GM18502 (cell line): ENCODE data around the gene WFDC1.

Source experiments
- ATAC-seq: cut with Tn5 transposase; IDR thresholded peaks from one replicate; pipeline ENCODE4 v1.9.1; 2021; ENCODE audit warnings: mild to moderate bottlenecking; ENCODE audit not compliant: unreplicated experiment, poor library complexity

The WFDC1 gene

DNA sequence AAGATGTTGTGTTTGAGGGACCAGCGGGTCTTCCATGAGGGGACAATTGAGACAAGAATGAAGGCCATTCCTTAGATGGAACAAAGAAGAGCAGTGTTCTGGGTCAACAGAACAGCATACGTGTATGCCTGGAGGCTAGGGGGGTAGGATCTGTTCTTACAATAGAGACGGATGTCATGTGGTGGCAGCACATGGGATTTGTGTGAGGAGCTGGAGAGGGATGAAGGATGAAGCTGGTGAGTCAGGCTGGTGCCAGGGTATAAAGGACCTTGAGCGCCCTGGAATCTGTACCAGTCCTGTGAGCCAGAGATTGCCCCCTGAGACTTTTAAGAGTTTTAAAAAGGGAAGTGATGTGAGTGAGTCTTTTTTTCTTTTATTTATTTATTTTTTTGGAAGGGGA is 22.8 kb upstream of the WFDC1 start:
- no peak for ATAC-seq

DNA sequence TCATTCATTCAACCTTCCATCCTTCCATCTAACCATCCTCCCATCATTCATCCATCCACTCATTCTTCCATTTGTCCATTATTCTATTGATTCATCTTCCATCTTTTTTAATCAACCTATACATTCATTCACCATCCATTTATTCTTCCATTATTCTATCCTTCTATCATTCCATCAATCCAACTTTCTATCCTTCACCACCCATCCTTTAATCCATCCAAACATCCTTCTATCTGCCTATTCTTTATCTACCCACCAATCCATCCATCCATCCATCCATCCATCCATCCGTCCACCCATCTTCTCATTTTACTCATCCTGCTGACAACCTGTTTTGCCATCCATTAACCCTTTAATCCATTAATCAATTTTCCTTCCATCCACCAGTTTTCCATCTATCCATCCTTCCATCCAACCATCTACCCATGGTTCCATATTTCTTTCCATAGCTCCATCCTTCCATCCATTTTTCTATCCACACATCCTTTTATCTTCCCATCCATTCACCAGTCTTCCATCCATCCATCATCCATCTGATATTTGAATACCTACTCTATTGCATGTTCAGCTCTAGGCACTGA is 21.8 kb upstream of the WFDC1 start:
- ATAC-seq, result no peak

DNA sequence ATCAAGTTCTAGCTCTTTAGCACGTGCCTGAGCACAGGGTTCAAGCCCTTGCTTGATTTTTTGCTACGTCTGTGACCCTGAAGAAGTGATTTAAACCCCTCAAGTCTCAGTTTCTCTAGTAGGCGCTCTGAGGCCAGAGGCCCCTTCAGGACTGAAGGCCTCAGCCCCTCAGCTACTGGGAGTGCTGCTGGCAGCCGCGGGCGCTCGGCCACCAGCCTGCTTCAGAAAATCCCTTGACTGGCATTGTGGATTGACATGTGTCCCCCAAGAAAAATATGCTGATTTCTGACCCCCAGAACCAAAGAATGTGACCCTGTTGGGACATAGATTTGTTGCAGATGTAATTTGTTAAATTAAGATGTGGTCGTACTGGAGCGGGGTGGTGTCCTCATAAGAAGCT is 20.2 kb upstream of the WFDC1 start:
- ATAC-seq, result no peak

DNA sequence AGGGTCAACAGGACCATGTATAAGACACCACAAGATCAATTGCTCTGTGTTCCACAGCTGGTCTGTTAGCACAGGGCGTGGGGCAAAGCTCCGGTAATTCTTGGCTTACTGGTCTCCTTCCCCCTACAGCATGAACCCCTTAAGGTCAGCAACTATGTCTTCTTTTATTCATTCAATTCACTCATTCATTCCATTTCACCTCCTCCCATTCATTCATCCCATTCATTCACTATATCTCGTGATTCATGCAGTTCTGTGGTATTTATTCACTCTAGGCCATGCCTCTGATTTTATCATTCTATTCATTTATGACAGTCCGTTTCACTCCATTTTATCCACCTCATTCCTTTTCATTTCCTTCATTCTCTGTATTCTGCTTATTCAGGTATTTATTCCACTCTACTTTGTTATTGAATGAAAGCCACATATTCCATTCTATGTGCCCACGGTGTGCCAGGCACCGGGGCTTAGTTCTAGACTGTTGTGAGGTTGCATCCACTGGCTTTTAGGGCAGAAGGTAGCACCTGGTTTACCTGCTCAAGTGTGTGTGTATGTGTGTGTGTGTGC is 19.0 kb upstream of the WFDC1 start:
- ATAC-seq, result no peak

- no peak for ATAC-seq
These were observed 17.3 kb upstream of the WFDC1 start for GRCh38 chr16:84277244-84277823.

- ATAC-seq, result no peak
These were observed 16.3 kb upstream of the WFDC1 start for GRCh38 chr16:84278333-84278732.

GRCh38 chr16:84278968-84279367 is 15.7 kb upstream of the WFDC1 start:
- no peak for ATAC-seq

DNA sequence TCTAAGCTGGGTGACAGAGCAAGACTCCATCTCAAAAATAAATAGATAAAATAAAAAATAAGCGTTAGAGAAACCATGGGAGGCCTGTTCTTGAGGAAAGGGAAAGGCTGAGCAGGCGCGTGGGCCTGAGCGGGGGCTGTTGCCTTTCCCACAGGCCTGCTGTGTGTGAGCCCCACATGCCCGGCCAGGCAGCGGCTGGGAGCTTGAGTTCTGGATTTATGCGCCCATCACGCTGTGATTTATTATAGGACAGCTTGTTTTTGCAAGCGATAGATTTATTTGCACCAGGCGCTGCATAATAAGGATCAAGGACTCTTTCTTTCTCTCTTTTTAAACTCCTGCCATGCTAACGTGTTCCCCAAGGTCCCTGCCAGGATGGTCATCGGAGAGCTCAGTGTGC is 14.8 kb upstream of the WFDC1 start:
- no peak for ATAC-seq

DNA sequence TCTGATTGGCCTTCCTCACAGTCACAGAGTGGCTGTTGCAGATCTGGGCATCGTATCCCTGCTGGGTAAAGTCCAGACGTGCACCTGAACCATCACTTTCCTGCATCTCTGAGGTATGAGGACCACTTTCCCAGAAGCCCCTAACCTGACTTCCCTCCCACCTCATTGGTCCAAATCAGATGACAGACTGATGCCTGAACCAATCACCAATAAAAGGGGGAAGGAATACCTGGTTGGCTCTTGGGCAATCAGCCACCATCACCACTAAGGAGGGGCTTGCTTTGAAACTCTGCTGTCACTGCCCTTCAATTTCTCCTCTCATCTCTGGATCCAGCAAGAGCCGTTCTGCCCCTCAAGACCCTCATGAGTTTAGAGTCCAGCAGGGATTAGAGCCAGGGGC is 13.6 kb upstream of the WFDC1 start:
- ATAC-seq, result no peak

DNA sequence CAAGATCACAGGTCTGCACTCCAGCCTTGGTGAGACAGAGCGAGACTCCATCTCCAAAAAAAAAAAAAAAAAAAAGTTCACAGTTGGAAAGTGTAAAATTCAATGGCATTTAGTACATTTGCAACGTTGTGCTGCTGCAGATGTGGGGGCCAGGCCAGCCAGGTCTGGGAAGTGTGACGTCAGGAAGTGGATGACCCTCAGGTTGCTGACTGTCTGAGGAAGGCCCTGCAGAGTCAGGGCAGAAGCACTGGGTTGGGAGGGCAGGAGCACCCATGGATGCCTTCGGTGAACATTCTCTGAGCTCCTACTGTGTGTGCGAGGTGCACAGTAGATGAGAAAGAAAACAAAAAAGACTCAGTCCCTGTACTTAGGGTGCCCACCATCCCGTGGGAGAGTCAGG is 12.1 kb upstream of the WFDC1 start:
- ATAC-seq, result no peak

- no peak for ATAC-seq
These were observed 11.1 kb upstream of the WFDC1 start for GRCh38 chr16:84283314-84284153.

DNA sequence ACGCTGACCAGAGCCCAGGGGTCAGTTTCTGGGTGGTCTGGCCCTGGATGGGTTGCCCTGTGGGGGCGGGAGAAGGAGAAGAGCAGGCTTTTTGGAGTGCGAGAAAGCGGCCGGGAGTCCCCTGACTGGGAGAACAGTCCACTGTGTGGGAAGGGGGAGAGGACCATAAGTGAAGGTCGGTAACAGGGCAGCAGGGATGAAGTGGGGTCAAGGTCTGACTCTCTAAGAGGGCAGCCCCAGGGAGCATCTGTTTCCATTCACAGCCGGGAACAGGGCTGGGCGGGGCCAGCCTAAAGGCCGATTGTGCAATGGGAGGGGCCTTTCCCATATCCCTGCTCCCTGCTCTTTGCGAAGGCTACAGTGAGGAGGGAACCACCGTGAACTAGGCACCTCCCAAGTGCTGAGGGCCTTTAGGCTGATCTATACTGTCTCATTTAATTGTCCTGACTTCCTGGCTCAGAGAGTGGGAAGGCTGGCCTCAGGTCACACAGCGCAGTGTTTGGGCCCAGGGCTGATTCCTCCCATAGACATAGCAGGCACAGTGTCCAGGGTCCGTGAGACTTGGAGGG is 10.4 kb upstream of the WFDC1 start:
- no peak for ATAC-seq

DNA sequence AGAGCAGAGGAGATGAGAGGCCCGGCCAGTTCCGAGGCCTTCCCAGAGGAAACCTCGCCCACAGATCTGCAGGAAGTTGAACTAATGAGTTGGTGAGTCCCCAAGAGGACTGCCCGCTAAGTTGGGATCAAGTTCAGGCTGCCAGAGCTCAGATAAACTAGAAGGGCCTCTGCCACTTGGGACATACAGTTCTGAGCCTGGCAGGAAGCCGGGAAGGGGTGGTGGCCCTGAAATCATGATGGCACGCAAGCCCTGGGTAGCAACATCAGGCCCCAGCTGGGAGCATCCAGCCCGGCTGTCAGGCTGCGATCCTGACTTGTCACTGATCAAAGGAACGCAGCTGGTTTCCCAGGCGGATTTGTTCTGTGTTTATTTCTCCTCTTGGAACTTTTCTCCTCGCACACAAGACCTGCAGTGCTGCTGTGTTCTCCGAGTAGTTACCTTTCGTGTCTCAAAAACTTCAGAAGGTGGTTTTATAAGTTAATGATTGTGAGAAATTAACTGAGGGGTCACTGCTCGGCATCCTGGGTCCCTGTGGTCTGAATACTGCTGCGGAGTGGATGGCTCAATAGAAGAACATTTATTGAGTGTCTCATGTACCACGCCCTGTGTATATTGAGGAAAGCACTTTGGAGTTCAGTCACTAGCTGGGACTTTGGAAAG is 8.0 kb upstream of the WFDC1 start:
- ATAC-seq, result no peak

DNA sequence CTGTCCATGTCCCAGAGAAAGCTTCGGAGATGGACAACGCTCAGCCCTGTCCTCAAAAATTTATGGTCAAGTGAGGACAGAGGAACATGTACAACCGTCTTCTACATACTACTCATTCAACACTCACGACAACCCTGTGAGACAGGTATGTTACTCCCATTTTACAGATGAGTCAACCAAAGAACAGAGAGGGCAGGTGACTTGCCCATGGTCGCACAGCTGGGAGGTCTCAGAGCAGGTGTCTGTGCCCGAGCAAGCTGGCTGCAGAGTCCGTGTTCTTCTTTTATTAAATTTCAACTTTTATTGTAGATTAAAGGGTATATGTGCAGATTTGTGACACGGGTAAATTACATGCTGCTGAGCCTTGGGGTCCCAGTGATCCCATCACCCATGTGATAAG is 5.8 kb upstream of the WFDC1 start:
- no peak for ATAC-seq

DNA sequence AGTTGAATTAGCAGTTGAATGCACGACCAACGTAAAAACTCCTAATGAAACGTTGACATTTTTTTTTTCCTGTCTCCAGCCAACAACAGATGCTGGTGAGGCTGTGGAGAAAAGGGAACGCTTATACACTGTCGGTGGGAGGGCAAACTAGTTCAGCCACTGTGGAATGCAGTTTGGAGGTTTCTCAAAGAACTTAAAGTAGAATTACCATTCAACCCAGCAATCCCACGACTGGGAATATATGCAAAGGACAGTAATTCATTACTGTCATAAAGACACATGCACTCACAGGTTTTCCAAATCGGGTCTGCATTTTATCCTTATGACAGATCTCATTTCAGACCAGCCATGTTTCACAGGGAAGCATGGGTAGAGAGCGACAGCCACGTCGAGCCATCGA is 3.5 kb upstream of the WFDC1 start:
- ATAC-seq, result no peak

DNA sequence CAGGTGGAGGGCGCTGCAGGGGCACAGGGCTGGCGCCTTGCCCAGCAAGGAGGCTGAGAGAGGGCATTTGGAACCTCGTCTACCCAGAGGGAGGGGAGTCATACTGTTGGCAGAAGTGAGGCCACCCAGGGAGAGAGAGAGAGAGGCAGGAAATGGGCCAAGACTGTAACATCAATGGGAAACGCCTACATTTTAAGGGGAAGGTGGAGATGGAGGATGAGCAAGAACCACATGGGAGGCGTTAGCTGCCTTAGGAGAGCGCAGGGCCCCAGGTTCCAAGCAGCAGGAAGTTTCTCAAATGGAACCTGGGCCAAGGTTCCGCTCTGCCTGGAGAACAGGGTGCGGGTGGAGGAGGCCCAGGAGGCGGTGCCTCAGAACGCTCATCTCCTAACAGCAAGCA is 2.7 kb upstream of the WFDC1 start:
- ATAC-seq, result no peak

DNA sequence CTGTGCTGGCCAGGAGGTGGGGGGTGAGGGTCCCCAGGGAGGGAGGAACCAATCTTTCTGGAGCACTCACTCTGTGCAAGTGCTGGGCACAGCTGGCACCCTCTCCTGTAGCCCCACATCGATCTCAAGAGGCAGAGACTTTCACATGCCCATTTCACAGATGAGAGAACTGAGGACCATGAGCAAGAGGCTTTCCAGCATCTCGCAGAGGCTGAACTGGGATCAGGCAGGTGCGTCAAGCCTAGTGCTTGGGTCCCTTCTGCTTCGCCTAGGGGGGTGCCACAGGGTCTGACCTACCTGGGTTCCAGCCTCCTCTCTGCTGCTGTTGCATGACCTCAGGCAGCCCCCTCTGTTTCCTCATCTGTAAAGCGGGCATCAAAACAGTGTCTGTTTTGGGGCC is 1.3 kb upstream of the WFDC1 start:
- ATAC-seq, result no peak

DNA sequence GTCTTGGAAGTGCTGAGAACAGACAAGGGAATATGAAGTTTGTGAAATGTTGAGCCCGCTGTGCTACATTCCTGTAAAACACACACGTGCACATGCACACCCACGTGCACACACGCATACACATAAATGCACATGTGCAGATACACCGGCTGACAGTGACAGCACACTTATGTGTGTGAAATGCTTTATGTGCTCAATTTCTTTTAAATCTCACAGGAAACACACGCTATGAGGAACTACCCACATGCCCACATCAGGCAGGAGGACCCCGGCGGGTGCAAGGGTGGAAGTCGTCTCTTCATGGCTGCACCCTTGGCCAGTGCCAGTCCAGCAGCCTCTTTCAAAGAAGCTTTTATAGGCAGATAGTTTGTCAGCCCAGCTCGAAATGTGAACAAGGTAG is 561 bp upstream of the WFDC1 start:
- ATAC-seq, result no peak

- no peak for ATAC-seq
These were observed 654 bp downstream of the WFDC1 start for GRCh38 chr16:84295203-84295860.

DNA sequence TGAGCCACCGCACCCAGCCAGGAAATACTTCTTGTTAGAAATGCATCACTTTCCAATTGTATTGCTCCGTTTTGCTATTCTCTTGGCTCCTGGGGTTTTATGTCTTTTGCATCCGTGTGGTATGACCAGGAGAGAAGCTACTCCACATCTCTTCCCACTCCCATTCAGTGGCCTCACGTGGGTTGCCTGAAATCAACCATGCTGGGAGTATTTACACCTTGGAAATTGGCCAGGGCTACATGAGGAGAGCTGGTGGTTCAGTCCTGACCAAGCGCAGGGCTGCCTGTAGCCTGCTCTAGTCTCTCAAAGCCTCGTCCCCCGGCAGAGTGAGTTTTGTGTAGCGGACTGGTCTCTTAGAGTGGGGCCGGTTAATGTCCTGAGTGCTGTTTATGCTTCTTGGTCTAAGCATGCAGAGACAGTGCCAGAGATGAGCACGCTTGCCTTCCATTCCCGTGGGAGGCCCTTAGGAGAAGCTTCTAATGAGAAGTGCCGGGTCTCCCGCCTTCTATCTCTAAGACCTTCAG is 3.8 kb downstream of the WFDC1 start:
- no peak for ATAC-seq
